ENCODE data around the gene PHACTR1. TPM values are rescaled to one million over a fixed set of nuclear protein-coding genes. Genes with fewer than 3 reads are reported as not detected.

PHACTR1 gene
- total RNA-seq, 1 experiment from 2014 or later, result 15.5 TPM

DNA sequence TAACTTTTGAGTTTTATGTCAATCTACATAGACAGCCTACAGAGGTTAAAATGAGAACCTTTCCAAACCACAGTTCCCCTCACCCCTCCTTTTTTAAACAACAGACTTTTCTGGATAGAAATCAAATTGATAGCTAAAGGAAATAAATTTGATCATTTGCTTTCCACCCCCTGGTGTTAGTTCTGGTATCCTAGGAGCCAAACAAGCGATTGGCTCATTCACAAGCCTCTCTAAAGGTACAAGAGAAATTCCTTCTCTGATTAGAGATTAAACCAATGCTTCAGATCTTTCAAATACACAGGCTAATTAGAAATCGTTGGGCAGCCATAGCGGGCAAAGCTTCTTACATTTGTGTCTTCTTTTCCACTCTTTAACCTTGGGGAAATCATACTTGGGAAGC lies 379.5 kb downstream of the PHACTR1 start (continued):
- TF ChIP-seq, protein P1, sequence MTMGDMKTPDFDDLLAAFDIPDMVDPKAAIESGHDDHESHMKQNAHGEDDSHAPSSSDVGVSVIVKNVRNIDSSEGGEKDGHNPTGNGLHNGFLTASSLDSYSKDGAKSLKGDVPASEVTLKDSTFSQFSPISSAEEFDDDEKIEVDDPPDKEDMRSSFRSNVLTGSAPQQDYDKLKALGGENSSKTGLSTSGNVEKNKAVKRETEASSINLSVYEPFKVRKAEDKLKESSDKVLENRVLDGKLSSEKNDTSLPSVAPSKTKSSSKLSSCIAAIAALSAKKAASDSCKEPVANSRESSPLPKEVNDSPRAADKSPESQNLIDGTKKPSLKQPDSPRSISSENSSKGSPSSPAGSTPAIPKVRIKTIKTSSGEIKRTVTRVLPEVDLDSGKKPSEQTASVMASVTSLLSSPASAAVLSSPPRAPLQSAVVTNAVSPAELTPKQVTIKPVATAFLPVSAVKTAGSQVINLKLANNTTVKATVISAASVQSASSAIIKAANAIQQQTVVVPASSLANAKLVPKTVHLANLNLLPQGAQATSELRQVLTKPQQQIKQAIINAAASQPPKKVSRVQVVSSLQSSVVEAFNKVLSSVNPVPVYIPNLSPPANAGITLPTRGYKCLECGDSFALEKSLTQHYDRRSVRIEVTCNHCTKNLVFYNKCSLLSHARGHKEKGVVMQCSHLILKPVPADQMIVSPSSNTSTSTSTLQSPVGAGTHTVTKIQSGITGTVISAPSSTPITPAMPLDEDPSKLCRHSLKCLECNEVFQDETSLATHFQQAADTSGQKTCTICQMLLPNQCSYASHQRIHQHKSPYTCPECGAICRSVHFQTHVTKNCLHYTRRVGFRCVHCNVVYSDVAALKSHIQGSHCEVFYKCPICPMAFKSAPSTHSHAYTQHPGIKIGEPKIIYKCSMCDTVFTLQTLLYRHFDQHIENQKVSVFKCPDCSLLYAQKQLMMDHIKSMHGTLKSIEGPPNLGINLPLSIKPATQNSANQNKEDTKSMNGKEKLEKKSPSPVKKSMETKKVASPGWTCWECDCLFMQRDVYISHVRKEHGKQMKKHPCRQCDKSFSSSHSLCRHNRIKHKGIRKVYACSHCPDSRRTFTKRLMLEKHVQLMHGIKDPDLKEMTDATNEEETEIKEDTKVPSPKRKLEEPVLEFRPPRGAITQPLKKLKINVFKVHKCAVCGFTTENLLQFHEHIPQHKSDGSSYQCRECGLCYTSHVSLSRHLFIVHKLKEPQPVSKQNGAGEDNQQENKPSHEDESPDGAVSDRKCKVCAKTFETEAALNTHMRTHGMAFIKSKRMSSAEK (CRISPR knock-in tag; IDR thresholded peaks at IDR 0.05; ENCODE audit: borderline replicate concordance), result no peak
- TF ChIP-seq, protein P2, sequence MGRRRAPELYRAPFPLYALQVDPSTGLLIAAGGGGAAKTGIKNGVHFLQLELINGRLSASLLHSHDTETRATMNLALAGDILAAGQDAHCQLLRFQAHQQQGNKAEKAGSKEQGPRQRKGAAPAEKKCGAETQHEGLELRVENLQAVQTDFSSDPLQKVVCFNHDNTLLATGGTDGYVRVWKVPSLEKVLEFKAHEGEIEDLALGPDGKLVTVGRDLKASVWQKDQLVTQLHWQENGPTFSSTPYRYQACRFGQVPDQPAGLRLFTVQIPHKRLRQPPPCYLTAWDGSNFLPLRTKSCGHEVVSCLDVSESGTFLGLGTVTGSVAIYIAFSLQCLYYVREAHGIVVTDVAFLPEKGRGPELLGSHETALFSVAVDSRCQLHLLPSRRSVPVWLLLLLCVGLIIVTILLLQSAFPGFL (CRISPR knock-in tag; IDR thresholded peaks at IDR 0.05; ENCODE audit: borderline replicate concordance), result no peak
- TF ChIP-seq, protein P3, sequence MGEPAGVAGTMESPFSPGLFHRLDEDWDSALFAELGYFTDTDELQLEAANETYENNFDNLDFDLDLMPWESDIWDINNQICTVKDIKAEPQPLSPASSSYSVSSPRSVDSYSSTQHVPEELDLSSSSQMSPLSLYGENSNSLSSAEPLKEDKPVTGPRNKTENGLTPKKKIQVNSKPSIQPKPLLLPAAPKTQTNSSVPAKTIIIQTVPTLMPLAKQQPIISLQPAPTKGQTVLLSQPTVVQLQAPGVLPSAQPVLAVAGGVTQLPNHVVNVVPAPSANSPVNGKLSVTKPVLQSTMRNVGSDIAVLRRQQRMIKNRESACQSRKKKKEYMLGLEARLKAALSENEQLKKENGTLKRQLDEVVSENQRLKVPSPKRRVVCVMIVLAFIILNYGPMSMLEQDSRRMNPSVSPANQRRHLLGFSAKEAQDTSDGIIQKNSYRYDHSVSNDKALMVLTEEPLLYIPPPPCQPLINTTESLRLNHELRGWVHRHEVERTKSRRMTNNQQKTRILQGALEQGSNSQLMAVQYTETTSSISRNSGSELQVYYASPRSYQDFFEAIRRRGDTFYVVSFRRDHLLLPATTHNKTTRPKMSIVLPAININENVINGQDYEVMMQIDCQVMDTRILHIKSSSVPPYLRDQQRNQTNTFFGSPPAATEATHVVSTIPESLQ (CRISPR knock-in tag; IDR thresholded peaks at IDR 0.05), result no peak
- no peak for TF ChIP-seq MYBL2 (CRISPR knock-in tag; IDR thresholded peaks at IDR 0.05)

DNA sequence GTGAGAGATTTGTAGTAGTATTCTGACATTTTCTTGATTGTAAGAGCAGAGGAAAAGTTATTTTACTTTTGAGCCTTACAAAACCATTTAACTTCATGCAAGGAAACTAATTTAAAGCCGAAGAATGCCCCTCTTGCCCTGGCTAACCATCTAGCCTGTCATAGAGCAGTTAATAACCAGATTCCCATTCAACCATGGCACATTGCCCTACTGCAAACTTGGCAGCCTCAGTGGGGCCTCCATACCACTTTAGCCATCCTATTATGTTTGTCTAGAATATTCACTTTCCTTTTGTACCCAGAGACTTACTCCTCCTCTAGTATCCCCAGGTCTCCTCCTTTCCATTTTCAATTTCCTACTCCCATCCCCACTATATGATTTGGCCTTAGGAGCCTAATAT lies 380.9 kb downstream of the PHACTR1 start:
- Mint-ChIP-seq H3K4me3 (no peak overlapping the region), H3K9me3 (no peaks in the 10 kb centered on the region), H3K27ac (no peak overlapping the region), H3K27me3 (ENCODE audit: low read depth) (no peaks in the 10 kb centered on the region), H3K4me1 (peaks cover 24% of the 10 kb centered on the region), H3K36me3 (no peaks in the 10 kb centered on the region)
- ChIA-PET CTCF (no interaction called here), POLR2A (no interaction called here)
- no peak for ATAC-seq
- DNase-seq (ENCODE audit: low spot score), result no peak
- TF ChIP-seq, protein P4, sequence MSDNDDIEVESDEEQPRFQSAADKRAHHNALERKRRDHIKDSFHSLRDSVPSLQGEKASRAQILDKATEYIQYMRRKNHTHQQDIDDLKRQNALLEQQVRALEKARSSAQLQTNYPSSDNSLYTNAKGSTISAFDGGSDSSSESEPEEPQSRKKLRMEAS (CRISPR knock-in tag; IDR thresholded peaks at IDR 0.05), result no peak
- TF ChIP-seq, protein P5, sequence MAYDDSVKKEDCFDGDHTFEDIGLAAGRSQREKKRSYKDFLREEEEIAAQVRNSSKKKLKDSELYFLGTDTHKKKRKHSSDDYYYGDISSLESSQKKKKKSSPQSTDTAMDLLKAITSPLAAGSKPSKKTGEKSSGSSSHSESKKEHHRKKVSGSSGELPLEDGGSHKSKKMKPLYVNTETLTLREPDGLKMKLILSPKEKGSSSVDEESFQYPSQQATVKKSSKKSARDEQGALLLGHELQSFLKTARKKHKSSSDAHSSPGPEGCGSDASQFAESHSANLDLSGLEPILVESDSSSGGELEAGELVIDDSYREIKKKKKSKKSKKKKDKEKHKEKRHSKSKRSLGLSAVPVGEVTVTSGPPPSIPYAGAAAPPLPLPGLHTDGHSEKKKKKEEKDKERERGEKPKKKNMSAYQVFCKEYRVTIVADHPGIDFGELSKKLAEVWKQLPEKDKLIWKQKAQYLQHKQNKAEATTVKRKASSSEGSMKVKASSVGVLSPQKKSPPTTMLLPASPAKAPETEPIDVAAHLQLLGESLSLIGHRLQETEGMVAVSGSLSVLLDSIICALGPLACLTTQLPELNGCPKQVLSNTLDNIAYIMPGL (CRISPR knock-in tag; IDR thresholded peaks at IDR 0.05), result no peak
- no peak for TF ChIP-seq ELF4 (CRISPR knock-in tag; IDR thresholded peaks at IDR 0.05; ENCODE audit: low read depth)
- TF ChIP-seq ZNF671 (CRISPR knock-in tag; IDR thresholded peaks at IDR 0.05), result no peak
- TF ChIP-seq, protein P6, sequence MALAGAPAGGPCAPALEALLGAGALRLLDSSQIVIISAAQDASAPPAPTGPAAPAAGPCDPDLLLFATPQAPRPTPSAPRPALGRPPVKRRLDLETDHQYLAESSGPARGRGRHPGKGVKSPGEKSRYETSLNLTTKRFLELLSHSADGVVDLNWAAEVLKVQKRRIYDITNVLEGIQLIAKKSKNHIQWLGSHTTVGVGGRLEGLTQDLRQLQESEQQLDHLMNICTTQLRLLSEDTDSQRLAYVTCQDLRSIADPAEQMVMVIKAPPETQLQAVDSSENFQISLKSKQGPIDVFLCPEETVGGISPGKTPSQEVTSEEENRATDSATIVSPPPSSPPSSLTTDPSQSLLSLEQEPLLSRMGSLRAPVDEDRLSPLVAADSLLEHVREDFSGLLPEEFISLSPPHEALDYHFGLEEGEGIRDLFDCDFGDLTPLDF (CRISPR knock-in tag; IDR thresholded peaks at IDR 0.05), result no peak
- TF ChIP-seq, protein P7, sequence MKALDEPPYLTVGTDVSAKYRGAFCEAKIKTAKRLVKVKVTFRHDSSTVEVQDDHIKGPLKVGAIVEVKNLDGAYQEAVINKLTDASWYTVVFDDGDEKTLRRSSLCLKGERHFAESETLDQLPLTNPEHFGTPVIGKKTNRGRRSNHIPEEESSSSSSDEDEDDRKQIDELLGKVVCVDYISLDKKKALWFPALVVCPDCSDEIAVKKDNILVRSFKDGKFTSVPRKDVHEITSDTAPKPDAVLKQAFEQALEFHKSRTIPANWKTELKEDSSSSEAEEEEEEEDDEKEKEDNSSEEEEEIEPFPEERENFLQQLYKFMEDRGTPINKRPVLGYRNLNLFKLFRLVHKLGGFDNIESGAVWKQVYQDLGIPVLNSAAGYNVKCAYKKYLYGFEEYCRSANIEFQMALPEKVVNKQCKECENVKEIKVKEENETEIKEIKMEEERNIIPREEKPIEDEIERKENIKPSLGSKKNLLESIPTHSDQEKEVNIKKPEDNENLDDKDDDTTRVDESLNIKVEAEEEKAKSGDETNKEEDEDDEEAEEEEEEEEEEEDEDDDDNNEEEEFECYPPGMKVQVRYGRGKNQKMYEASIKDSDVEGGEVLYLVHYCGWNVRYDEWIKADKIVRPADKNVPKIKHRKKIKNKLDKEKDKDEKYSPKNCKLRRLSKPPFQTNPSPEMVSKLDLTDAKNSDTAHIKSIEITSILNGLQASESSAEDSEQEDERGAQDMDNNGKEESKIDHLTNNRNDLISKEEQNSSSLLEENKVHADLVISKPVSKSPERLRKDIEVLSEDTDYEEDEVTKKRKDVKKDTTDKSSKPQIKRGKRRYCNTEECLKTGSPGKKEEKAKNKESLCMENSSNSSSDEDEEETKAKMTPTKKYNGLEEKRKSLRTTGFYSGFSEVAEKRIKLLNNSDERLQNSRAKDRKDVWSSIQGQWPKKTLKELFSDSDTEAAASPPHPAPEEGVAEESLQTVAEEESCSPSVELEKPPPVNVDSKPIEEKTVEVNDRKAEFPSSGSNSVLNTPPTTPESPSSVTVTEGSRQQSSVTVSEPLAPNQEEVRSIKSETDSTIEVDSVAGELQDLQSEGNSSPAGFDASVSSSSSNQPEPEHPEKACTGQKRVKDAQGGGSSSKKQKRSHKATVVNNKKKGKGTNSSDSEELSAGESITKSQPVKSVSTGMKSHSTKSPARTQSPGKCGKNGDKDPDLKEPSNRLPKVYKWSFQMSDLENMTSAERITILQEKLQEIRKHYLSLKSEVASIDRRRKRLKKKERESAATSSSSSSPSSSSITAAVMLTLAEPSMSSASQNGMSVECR (CRISPR knock-in tag; IDR thresholded peaks at IDR 0.05; ENCODE audit: borderline replicate concordance), result no peak
- TF ChIP-seq TCF7 (CRISPR knock-in tag; IDR thresholded peaks at IDR 0.05; ENCODE audit: low read depth), result no peak
- TF ChIP-seq, protein P8, sequence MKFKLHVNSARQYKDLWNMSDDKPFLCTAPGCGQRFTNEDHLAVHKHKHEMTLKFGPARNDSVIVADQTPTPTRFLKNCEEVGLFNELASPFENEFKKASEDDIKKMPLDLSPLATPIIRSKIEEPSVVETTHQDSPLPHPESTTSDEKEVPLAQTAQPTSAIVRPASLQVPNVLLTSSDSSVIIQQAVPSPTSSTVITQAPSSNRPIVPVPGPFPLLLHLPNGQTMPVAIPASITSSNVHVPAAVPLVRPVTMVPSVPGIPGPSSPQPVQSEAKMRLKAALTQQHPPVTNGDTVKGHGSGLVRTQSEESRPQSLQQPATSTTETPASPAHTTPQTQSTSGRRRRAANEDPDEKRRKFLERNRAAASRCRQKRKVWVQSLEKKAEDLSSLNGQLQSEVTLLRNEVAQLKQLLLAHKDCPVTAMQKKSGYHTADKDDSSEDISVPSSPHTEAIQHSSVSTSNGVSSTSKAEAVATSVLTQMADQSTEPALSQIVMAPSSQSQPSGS (CRISPR knock-in tag; IDR thresholded peaks at IDR 0.05; ENCODE audit: borderline replicate concordance, low read depth), result no peak
- TF ChIP-seq, protein P1 (CRISPR knock-in tag; IDR thresholded peaks at IDR 0.05; ENCODE audit: borderline replicate concordance), result no peak
- no peak for TF ChIP-seq EMX1 (CRISPR knock-in tag; IDR thresholded peaks at IDR 0.05)

Data from WTC11 (cell line).